Esophagus squamous epithelium (tissue), 5 donors: ENCODE results near the gene TMOD1. TPM values are rescaled to one million over a fixed set of nuclear protein-coding genes. Genes with fewer than 3 reads are reported as not detected.

ENCODE experiments used
- DNase-seq: peaks from one replicate; lab custom pipeline; 2025; lab: John Stamatoyannopoulos, UW
- H3K27ac ChIP-seq, 4 donors: fragments of 200-600 bp; sonication (generic); one replicate each; pipeline ENCODE4 v1.5.1; 2016 to 2019; ENCODE audit warnings: mild to moderate bottlenecking in 1 of 4
- H3K27me3 ChIP-seq, 4 donors: fragments of 200-600 bp; sonication (generic); 1 replicate in 3 of 4; 2 replicates in 1 of 4; pipeline versions ENCODE4 v1.5.1 to v1.6.0; 2017 to 2021; ENCODE audit warnings: antibody characterized with exemption in 1 of 4
- H3K36me3 ChIP-seq, 3 donors: fragments of 200-600 bp; sonication (generic); one replicate each; pipeline ENCODE4 v1.5.1; 2016 to 2019
- H3K4me1 ChIP-seq, 3 donors: fragments of 200-600 bp; sonication (generic); one replicate each; pipeline ENCODE4 v1.5.1; 2017 to 2019
- H3K4me3 ChIP-seq, 4 donors: fragments of 200-600 bp; sonication (generic); 1 replicate in 3 of 4; 2 replicates in 1 of 4; pipeline ENCODE4 v1.5.1; 2016 to 2019; ENCODE audit warnings: mild to moderate bottlenecking in 2 of 4, moderate library complexity in 1 of 4
- H3K9me3 ChIP-seq, 3 donors: fragments of 200-600 bp; sonication (generic); one replicate each; pipeline ENCODE4 v1.5.1; 2016 to 2019
- CTCF ChIP-seq, 6 experiments: fragments of 450-650 bp in 4 of 6; fragments of 200-600 bp in 2 of 6; sonication (generic) in 2 of 6; IDR thresholded peaks; one replicate each; pipeline ENCODE4 v1.5.1; 2016 to 2019; ENCODE audit warnings: antibody characterized with exemption in 6 of 6, mild to moderate bottlenecking in 4 of 6, moderate library complexity in 4 of 6
- POLR2A ChIP-seq, 4 donors: fragments of 450-650 bp; IDR thresholded peaks; one replicate each; pipeline ENCODE4 v1.6.1; 2017; ENCODE audit warnings: antibody characterized with exemption in 4 of 4, mild to moderate bottlenecking in 4 of 4, moderate library complexity in 3 of 4
- WGBS, 2 donors: methylation state at CpG; one replicate each; pipeline ENCODE4 v1.1.5; 2018; 5-methylcytosine and 5-hydroxymethylcytosine counted together
- intact Hi-C: fragments of 100-400 bp; cut with DNase I; formaldehyde crosslinking; loops from one replicate; pipeline ENCODE4 v1.15.0; 2022
- total RNA-seq, 4 donors: library from RNA; depleted of rRNA; stranded (reverse); fragments of >200 nt; gene quantifications; one replicate each; pipeline ENCODE4 v1.1.0, GENCODE V29; 2016
- donor health status: DM: yes; HTN: yes; CAD: no.

The TMOD1 gene
- total RNA-seq, 4 donors from 2014 or later = 0.15 to 13.4 (median 2.4) TPM

DNA sequence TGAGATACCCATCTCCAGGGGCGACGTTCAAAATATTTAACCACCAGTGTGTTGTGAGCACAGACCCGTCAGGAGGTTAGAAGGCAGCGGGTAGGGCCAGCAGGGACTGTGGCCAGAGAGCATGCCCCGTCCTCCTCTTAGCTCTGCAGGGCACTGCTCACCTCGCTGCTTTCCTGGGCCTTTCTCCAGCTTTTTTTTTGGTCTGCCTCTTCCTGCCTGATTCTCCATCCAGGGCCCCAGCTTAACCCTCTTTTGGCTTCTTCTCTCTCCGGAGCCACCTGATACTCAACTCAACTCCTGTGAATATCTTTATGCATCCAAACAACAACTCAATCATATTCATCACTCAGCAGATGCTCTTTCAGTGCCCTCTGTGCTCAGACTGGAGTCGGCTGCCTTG, 44.0 kb downstream of the TMOD1 start:
- TF ChIP-seq CTCF (IDR thresholded peaks at IDR 0.05) (no peak), POLR2A (IDR thresholded peaks at IDR 0.05) (no peak)

DNA sequence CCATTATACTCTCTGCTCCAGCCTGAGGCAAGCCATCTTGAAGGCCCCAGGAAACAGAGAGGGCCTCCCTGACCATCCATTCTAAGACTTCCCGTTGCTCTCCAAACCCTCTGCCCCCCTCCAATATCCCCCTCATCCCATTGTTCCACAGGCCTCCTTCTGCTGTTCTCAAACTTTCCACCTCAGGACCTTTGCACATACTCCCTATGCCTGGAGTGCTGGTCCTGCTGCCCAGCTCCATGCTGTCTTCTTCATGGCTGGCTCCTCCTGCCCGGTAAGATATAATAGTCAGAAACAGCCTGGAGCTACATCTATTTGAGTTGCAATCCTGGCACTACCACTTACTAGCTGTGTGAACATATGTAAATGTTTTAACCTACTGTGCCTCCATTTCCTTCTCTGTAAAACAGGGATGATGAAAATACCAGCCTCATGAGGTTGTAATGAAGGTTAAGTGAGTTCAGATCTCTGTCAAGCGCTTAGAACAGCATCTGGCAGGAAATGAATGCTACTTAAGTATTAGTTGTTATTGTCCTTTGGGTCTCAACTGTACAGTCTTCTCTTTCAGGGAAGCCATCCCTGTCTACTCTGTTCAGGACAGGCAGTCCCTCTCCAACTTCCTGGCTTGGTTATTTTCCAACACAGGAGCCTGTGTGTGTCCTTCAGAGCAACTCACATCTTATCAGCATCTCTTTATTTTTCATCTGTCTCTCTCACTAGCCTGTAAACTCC, 45.8 kb downstream of the TMOD1 start:
- Histone ChIP-seq H3K27ac (no peak overlapping the region), H3K4me3 (no peak overlapping the region), H3K4me1 (no peaks in the 10 kb centered on the region), H3K27me3 (no peaks in the 10 kb centered on the region), H3K36me3 (peaks cover 0 to 16% (median 0%) of the 10 kb centered on the region in 3 donors), H3K9me3 (no peaks in the 10 kb centered on the region)
- no peak for TF ChIP-seq CTCF (IDR thresholded peaks at IDR 0.05)
- no peak for TF ChIP-seq POLR2A (IDR thresholded peaks at IDR 0.05)
- intact Hi-C loops = no loop called here
- no peak for DNase-seq
- 64 to 77% methylated on average over 3 of the region's 3 CpGs for WGBS, 2 donors

More for the DNA sequence above, 44.0 kb downstream of the TMOD1 start:
- Histone ChIP-seq H3K9me3 (no peaks in the 10 kb centered on the region), H3K4me3 (no peak overlapping the region), H3K27me3 (no peaks in the 10 kb centered on the region), H3K36me3 (peaks cover 0 to 16% (median 0%) of the 10 kb centered on the region in 3 donors), H3K4me1 (no peaks in the 10 kb centered on the region), H3K27ac (no peak overlapping the region)
- 51% methylated on average over 8 of the region's 8 CpGs for WGBS, 2 donors
- intact Hi-C loops = no loop called here
- no peak for DNase-seq

DNA sequence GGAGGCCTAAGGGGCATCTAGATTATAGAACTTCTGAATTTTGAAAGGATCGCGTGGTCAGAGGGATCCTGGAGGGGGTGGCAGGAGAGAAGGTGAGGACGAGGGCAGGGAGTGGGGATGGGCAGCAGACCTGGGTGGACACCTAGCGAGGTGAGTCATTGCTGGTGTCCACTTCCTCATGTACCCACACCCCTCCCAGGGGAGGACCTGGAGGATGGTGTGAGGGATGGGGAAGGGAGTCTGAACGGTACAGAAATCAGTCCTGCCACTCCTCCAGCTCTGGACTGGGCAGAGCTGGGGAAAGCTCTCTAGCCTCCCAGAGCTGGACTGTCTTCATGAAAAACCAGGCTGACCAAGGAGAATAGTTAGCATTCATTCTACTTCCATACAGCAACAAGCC, 46.9 kb downstream of the TMOD1 start:
- Histone ChIP-seq H3K27ac (no peak overlapping the region), H3K27me3 (peaks cover 0 to 5% (median 0%) of the 10 kb centered on the region in 4 donors), H3K4me3 (no peak overlapping the region), H3K36me3 (peaks cover 0 to 16% (median 0%) of the 10 kb centered on the region in 3 donors), H3K9me3 (no peaks in the 10 kb centered on the region), H3K4me1 (no peaks in the 10 kb centered on the region)
- TF ChIP-seq CTCF (IDR thresholded peaks at IDR 0.05) (no peak), POLR2A (IDR thresholded peaks at IDR 0.05) (no peak)
- intact Hi-C loops = no loop called here
- 75 to 81% methylated on average over 5 of the region's 5 CpGs for WGBS, 2 donors
- no peak for DNase-seq

DNA sequence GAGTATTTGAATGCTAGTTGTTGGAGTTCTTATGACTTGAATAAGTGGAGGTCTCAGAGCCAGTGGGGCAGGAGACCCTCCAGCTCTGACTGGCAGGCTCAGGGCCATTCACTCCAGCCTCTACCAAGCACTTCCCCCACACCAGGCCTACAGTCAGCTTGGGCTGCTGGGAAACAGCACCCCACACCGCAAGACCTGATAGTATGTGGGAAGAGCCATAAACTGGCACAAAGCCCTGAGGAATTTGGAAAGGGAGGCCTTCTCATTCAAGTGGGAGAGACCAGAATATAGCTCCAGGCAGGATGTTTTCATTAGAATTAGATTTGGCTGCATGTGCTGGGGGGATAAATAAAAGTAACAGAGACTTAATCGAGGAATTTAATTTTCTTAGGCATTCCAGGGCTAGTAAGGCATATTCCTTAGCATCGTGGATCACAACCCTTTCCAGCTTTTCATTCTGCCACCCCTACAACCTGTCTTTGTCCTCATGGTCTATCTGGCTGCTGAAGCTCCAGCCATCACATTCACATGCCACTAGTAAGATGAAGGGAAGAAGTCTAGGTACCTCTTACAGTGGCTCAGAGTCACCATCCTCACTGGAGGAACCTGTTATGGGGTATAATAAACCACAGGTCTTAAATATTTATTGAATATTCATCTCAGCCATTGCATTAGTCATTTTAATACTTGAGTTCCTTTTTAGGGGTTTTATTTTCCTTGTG, 47.5 kb downstream of the TMOD1 start:
- Histone ChIP-seq H3K4me3 (no peak overlapping the region), H3K27me3 (peaks cover 0 to 11% (median 0%) of the 10 kb centered on the region in 4 donors), H3K4me1 (no peaks in the 10 kb centered on the region), H3K36me3 (peaks cover 0 to 16% (median 0%) of the 10 kb centered on the region in 3 donors), H3K9me3 (no peaks in the 10 kb centered on the region), H3K27ac (no peak overlapping the region)
- TF ChIP-seq POLR2A (IDR thresholded peaks at IDR 0.05) = no peak
- TF ChIP-seq CTCF (IDR thresholded peaks at IDR 0.05) = no peak
- no peak for DNase-seq
- intact Hi-C loops = no loop called here
- 66 to 91% methylated on average over 3 of the region's 3 CpGs for WGBS, 2 donors

DNA sequence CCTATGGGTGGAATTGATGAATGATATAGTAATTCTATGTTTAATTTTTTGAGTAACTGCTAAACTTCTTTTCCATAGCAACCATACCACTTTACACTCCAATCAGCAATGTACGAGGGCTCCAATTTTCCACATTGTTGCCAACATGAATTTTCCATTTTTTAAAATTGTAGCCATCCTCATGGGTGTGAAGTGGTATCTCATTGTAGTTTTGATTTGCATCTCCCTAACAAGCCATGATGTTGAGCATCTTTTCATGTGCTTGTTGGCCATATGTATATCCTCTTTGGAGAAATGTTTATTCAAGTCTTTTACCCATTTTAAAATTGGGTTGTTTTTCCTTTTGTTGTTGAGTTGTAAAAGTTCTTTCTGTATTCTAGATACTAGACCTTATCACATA, 48.9 kb downstream of the TMOD1 start:
- Histone ChIP-seq H3K4me3 (no peak overlapping the region), H3K4me1 (no peaks in the 10 kb centered on the region), H3K27me3 (peaks cover 0 to 18% (median 0%) of the 10 kb centered on the region in 4 donors), H3K9me3 (no peaks in the 10 kb centered on the region), H3K27ac (no peak overlapping the region), H3K36me3 (peaks cover 0 to 16% (median 0%) of the 10 kb centered on the region in 3 donors)
- TF ChIP-seq POLR2A (IDR thresholded peaks at IDR 0.05) = no peak
- TF ChIP-seq CTCF (IDR thresholded peaks at IDR 0.05) = no peak
- 81 to 83% methylated on average over 1 of the region's 1 CpG for WGBS, 2 donors
- intact Hi-C loops = no loop called here
- no peak for DNase-seq
